ENCODE measurements around the gene RFC2.

DNA sequence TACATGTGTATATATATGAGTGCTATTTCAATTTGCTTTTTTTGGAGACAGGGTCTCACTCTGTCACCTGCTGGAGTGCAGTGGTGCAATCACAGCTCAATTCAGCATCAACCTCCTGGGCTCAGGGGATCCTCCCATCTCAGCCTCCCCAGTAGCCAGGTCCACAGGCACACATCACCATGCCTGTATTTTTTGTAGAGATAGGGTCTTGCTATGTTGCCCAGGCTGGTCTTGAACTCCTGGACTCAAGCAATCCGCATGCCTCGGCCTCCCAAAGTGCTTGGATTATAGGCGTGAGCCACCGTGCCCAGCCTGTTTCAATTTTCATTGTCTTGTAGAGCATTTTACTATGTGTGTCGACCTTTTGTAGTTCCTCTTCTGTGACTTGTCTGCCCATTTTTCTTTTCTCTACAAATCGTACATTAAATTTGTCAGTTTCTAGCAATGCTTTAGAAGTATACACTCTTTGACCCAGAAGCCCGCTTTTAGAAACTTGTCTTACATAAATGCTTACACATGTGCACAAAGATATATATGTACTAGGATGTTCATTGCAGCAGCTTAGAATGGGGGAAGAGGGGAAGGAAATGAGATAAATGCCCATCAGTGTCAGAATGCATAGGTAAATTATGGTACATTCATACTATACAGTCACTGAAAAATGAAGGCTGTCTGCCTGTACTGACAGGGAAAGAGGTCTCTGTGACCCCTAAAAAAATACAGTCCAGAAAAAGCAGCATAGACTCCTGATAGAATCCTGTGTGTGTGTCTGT is 12.2 kb upstream of the RFC2 start:
- no peak for TF ChIP-seq TCF12 (IDR thresholded peaks at IDR 0.05)
- TF ChIP-seq SMC3 (IDR thresholded peaks at IDR 0.05; ENCODE audit: low read depth, low read length) = no peak
